Measurements from ENCODE around the gene NOM1.
"Not testable (repeated sequence)": the region's sequence is repeated elsewhere in the genome, so short reads cannot be mapped to it uniquely, and the experiment has no call there.

- not testable (repeated sequence) for TF ChIP-seq EZH2 (IDR thresholded peaks at IDR 0.05; ENCODE audit: insufficient read depth, poor library complexity, severe bottlenecking); EZH2phosphoT487 (IDR thresholded peaks at IDR 0.05; ENCODE audit: insufficient read depth, low read depth)
These were observed 39.8 kb upstream of the NOM1 start for GRCh38 chr7:156909574-156910252.
